HG03342 (cell line): ENCODE results near the gene KRT6B.
"Not testable (repeated sequence)": the region's sequence is repeated elsewhere in the genome, so short reads cannot be mapped to it uniquely, and the experiment has no call there.

Source experiments
- ATAC-seq: cut with Tn5 transposase; IDR thresholded peaks from one replicate; pipeline ENCODE4 v1.9.1; 2021; ENCODE audit warnings: mild to moderate bottlenecking, moderate library complexity; ENCODE audit not compliant: unreplicated experiment

The KRT6B gene

GRCh38 chr12:52452101-52452500, at the start of gene KRT6B:
TSS of gene KRT6B (minus strand) at chr12:52452146. CDS start at chr12:52452078, 68 bp downstream.
- ATAC-seq: no peak

- ATAC-seq: no peak
Measured at GRCh38 chr12:52501490-52501889, 49.5 kb upstream of the KRT6B start.

GRCh38 chr12:52500574-52500973, 48.6 kb upstream of the KRT6B start:
- ATAC-seq: not testable (repeated sequence)

GRCh38 chr12:52499806-52500560, 48.0 kb upstream of the KRT6B start:
- ATAC-seq: no peak

- no peak for ATAC-seq
Measured at GRCh38 chr12:52498946-52499345, 47.0 kb upstream of the KRT6B start.

GRCh38 chr12:52497975-52498374, 46.0 kb upstream of the KRT6B start:
- no peak for ATAC-seq

GRCh38 chr12:52496590-52497071, 44.7 kb upstream of the KRT6B start:
- ATAC-seq: no peak

GRCh38 chr12:52496054-52496453, 44.1 kb upstream of the KRT6B start:
- ATAC-seq: no peak

GRCh38 chr12:52495389-52495788, 43.4 kb upstream of the KRT6B start:
- no peak for ATAC-seq

- ATAC-seq: no peak
Measured at GRCh38 chr12:52494518-52494917, 42.6 kb upstream of the KRT6B start.

- no peak for ATAC-seq
Measured at GRCh38 chr12:52494100-52494499, 42.2 kb upstream of the KRT6B start.

GRCh38 chr12:52493172-52493571, 41.2 kb upstream of the KRT6B start, which contains the start of gene KRT6A:
TSS of gene KRT6A (minus strand) at chr12:52493257. CDS start at chr12:52493188, 69 bp downstream.
- ATAC-seq: no peak

- ATAC-seq: not testable (repeated sequence)
Measured at GRCh38 chr12:52492405-52492804, 40.5 kb upstream of the KRT6B start.

GRCh38 chr12:52491495-52491894, 39.5 kb upstream of the KRT6B start:
- ATAC-seq: not testable (repeated sequence)

- no peak for ATAC-seq
Measured at GRCh38 chr12:52488736-52489135, 36.8 kb upstream of the KRT6B start.

- not testable (repeated sequence) for ATAC-seq
Measured at GRCh38 chr12:52487744-52488443, 35.9 kb upstream of the KRT6B start.

GRCh38 chr12:52487211-52487610, 35.3 kb upstream of the KRT6B start:
- no peak for ATAC-seq

- ATAC-seq: no peak
Measured at GRCh38 chr12:52486166-52487105, 34.5 kb upstream of the KRT6B start.

GRCh38 chr12:52480073-52480472, 28.1 kb upstream of the KRT6B start:
- no peak for ATAC-seq

GRCh38 chr12:52477651-52478050, 25.7 kb upstream of the KRT6B start:
- ATAC-seq: no peak

GRCh38 chr12:52474212-52474611, 22.3 kb upstream of the KRT6B start:
- ATAC-seq: no peak
